Measurements from ENCODE around the gene UBE2L3.
"Not testable (repeated sequence)": the region's sequence is repeated elsewhere in the genome, so short reads cannot be mapped to it uniquely, and the experiment has no call there.

The UBE2L3 gene

GRCh38 chr22:21615731-21616130, 48.2 kb downstream of the UBE2L3 start:
- H3F3A ChIP-seq (ENCODE audit: insufficient read depth, low read length): no peaks in the 10 kb centered on the region
- H3K79me2 ChIP-seq (ENCODE audit: insufficient read depth, low read length): no peaks in the 10 kb centered on the region
- peaks cover 53% of the 10 kb centered on the region for H3K36me3 ChIP-seq (ENCODE audit: insufficient read depth, low read length)
- H3K27ac ChIP-seq (ENCODE audit: low read depth, low read length, poor library complexity, severe bottlenecking): peak overlapping the region; percentile 60
- no peaks in the 10 kb centered on the region for H3K9me3 ChIP-seq (ENCODE audit: low read length)
- no peak overlapping the region for H3K9ac ChIP-seq (ENCODE audit: low read length)
- no peak overlapping the region for H2AFZ ChIP-seq (ENCODE audit: low read length)
- no peaks in the 10 kb centered on the region for H3K9me2 ChIP-seq (ENCODE audit: low read depth, low read length)
- peaks cover 20% of the 10 kb centered on the region for H3K4me1 ChIP-seq (ENCODE audit: insufficient read depth, low read length, severe bottlenecking)
- TF ChIP-seq CTCF (IDR thresholded peaks at IDR 0.05; ENCODE audit: low read length) (no peak), EZH2 (IDR thresholded peaks at IDR 0.05; ENCODE audit: borderline replicate concordance, low read length) (no peak)
- no peak overlapping the region for H3K4me3 ChIP-seq (ENCODE audit: low read depth, low read length, poor library complexity, severe bottlenecking)
- H3K27me3 ChIP-seq (ENCODE audit: insufficient read depth, low read length): no peaks in the 10 kb centered on the region
- H3K4me2 ChIP-seq (ENCODE audit: low read length): no peak overlapping the region
- H4K20me1 ChIP-seq (ENCODE audit: insufficient read depth, low read length): no peaks in the 10 kb centered on the region

GRCh38 chr22:21617337-21617736, 49.8 kb downstream of the UBE2L3 start:
- not testable (repeated sequence) for H3F3A ChIP-seq (ENCODE audit: insufficient read depth, low read length); H3K4me2 ChIP-seq (ENCODE audit: low read length); H3K9ac ChIP-seq (ENCODE audit: low read length); H3K27ac ChIP-seq (ENCODE audit: low read depth, low read length, poor library complexity, severe bottlenecking); H4K20me1 ChIP-seq (ENCODE audit: insufficient read depth, low read length); H3K9me2 ChIP-seq (ENCODE audit: low read depth, low read length); H2AFZ ChIP-seq (ENCODE audit: low read length); H3K27me3 ChIP-seq (ENCODE audit: insufficient read depth, low read length); H3K9me3 ChIP-seq (ENCODE audit: low read length); H3K79me2 ChIP-seq (ENCODE audit: insufficient read depth, low read length); H3K4me3 ChIP-seq (ENCODE audit: low read depth, low read length, poor library complexity, severe bottlenecking)
- Histone ChIP-seq H3K4me1 (ENCODE audit: insufficient read depth, low read length, severe bottlenecking) (peaks cover 20% of the 10 kb centered on the region), H3K36me3 (ENCODE audit: insufficient read depth, low read length) (peaks cover 51% of the 10 kb centered on the region)

GRCh38 chr22:21621025-21621424, 53.5 kb downstream of the UBE2L3 start:
- TF ChIP-seq EZH2 (IDR thresholded peaks at IDR 0.05; ENCODE audit: borderline replicate concordance, low read length) (no peak), CTCF (IDR thresholded peaks at IDR 0.05; ENCODE audit: low read length) (no peak)
- Histone ChIP-seq H3F3A (ENCODE audit: insufficient read depth, low read length) (peaks cover 6% of the 10 kb centered on the region; the same call in 1 of the 2 replicates), H3K79me2 (ENCODE audit: insufficient read depth, low read length) (no peaks in the 10 kb centered on the region), H3K4me2 (ENCODE audit: low read length) (no peak overlapping the region), H3K9me3 (ENCODE audit: low read length) (no peaks in the 10 kb centered on the region), H3K9ac (ENCODE audit: low read length) (no peak overlapping the region), H3K4me3 (ENCODE audit: low read depth, low read length, poor library complexity, severe bottlenecking) (no peak overlapping the region), H3K9me2 (ENCODE audit: low read depth, low read length) (no peaks in the 10 kb centered on the region), H3K36me3 (ENCODE audit: insufficient read depth, low read length) (peaks cover 38% of the 10 kb centered on the region), H3K4me1 (ENCODE audit: insufficient read depth, low read length, severe bottlenecking) (peaks cover 32% of the 10 kb centered on the region), H3K27me3 (ENCODE audit: insufficient read depth, low read length) (no peaks in the 10 kb centered on the region), H4K20me1 (ENCODE audit: insufficient read depth, low read length) (no peaks in the 10 kb centered on the region), H2AFZ (ENCODE audit: low read length) (no peak overlapping the region), H3K27ac (ENCODE audit: low read depth, low read length, poor library complexity, severe bottlenecking) (no peak overlapping the region)

Measured in OCI-LY1 (cell line).